GM12878 (cell line): ENCODE measurements around the gene NPTN. TPM values are rescaled to one million over a fixed set of nuclear protein-coding genes. Genes with fewer than 3 reads are reported as not detected.

Experiments used
- ATAC-seq: fragments of 200-7000 bp; cut with Tn5 transposase; 3 replicates; pipeline ENCODE4 v1.9.1; 2020; ENCODE audit warnings: mild to moderate bottlenecking, moderate library complexity
- BruUV-seq: library from RNA; stranded (reverse); fragments of 400-500 nt; replicated peaks from 2 replicates; lab custom pipeline; 2021; lab: Mats Ljungman, UMichigan
- CTCF ChIA-PET: fragments of 300-600 bp; sonication (Branson Sonifier 250); formaldehyde crosslinking; extraction: SDS; loops from one replicate; lab custom pipeline; 2021; ENCODE audit warnings: inconsistent platforms; lab: Yijun Ruan, JAX
- POLR2A ChIA-PET: fragments of 350-600 bp; formaldehyde crosslinking; extraction: SDS; loops from one replicate; lab custom pipeline; 2021; ENCODE audit warnings: inconsistent platforms; lab: Charles Lee
- RAD21 ChIA-PET: fragments of 300-600 bp; sonication (Branson Sonifier 250); formaldehyde crosslinking; loops from one replicate; lab custom pipeline; 2023; ENCODE audit warnings: antibody characterized with exemption; ENCODE audit not compliant: unreplicated experiment; lab: Charles Lee
- SMC1A ChIA-PET: fragments of 300-600 bp; sonication (Branson Sonifier 250); formaldehyde crosslinking; loops from one replicate; lab custom pipeline; 2023; ENCODE audit not compliant: unreplicated experiment, uncharacterized antibody; lab: Charles Lee
- DNase-seq: peaks from one replicate; pipeline ENCODE4 v3.0.0-alpha.2; 2011; ENCODE audit warnings: low read depth, low spot score
- FAIRE-seq: peaks from 3 replicates; lab custom pipeline; 2011; peaks lifted over from hg19 to GRCh38; lab: Jason Lieb, UNC
- H2AFZ ChIP-seq: 2 replicates; pipeline ENCODE4 v1.6.0; 2011; ENCODE audit warnings: low read depth, low read length, control low read depth; ENCODE audit not compliant: control insufficient read depth
- H3K27ac ChIP-seq: 2 replicates; pipeline ENCODE4 v1.5.1; 2011; ENCODE audit warnings: control low read depth; ENCODE audit not compliant: control insufficient read depth, insufficient read depth
- H3K27me3 ChIP-seq, 2 experiments: replicated peaks in 1 of 2; 2 replicates each; pipeline versions ENCODE4 v1.6.0 to v1.6.1; 2011; ENCODE audit warnings: low read length in 1 of 2; ENCODE audit not compliant: control insufficient read depth in 2 of 2, insufficient read depth in 2 of 2
- H3K36me3 ChIP-seq, 2 experiments: 2 replicates each; pipeline ENCODE4 v1.5.1; 2011; ENCODE audit warnings: low read length in 1 of 2; ENCODE audit not compliant: control insufficient read depth in 2 of 2, insufficient read depth in 2 of 2
- H3K4me1 ChIP-seq: 2 replicates; pipeline ENCODE4 v1.6.1; 2011; ENCODE audit warnings: mild to moderate bottlenecking, low read length, moderate library complexity, mixed read lengths; ENCODE audit not compliant: control insufficient read depth, insufficient read depth
- H3K4me2 ChIP-seq: 2 replicates; pipeline ENCODE4 v1.6.0; 2011; ENCODE audit warnings: control low read depth; ENCODE audit not compliant: control insufficient read depth, insufficient read depth
- H3K4me3 ChIP-seq: fragments of 200-600 bp; sonication (generic); 2 replicates; pipeline ENCODE4 v1.5.1; 2016
- H3K79me2 ChIP-seq: 2 replicates; pipeline ENCODE4 v1.6.0; 2011; ENCODE audit warnings: low read length; ENCODE audit not compliant: control insufficient read depth, insufficient read depth
- H3K9ac ChIP-seq: 2 replicates; pipeline ENCODE4 v1.8.0; 2011; ENCODE audit warnings: low read length, control low read depth, mixed read lengths; ENCODE audit not compliant: control insufficient read depth, insufficient read depth
- H3K9me3 ChIP-seq: replicated peaks from 3 replicates; pipeline ENCODE4 v1.5.1; 2011; ENCODE audit warnings: mild to moderate bottlenecking, low read length; ENCODE audit not compliant: control insufficient read depth, insufficient read depth
- H4K20me1 ChIP-seq: 2 replicates; pipeline ENCODE4 v1.6.0; 2011; ENCODE audit not compliant: control insufficient read depth, insufficient read depth
- ATF2 ChIP-seq: IDR thresholded peaks from 2 replicates; pipeline ENCODE4 v1.6.1; 2012; ENCODE audit warnings: low read length, inconsistent platforms
- KAT2A ChIP-seq: conservative IDR thresholded peaks from 2 replicates; pipeline ENCODE4 v1.6.1; 2011; ENCODE audit warnings: low read depth, low read length; ENCODE audit not compliant: control insufficient read depth
- LARP7 ChIP-seq: fragments of 450-650 bp; IDR thresholded peaks from 2 replicates; pipeline ENCODE4 v1.6.1; 2017; ENCODE audit warnings: mild to moderate bottlenecking
- MEF2A ChIP-seq: IDR thresholded peaks from 2 replicates; pipeline ENCODE4 v1.6.1; 2011; ENCODE audit warnings: low read depth, mild to moderate bottlenecking, low read length, moderate library complexity; ENCODE audit not compliant: insufficient read depth
- MTA3 ChIP-seq: IDR thresholded peaks from 2 replicates; pipeline ENCODE4 v1.6.1; 2012; ENCODE audit warnings: low read length, inconsistent platforms, borderline replicate concordance
- MYB ChIP-seq: fragments of 150-350 bp; IDR thresholded peaks from 2 replicates; pipeline ENCODE4 v1.6.1; 2014; ENCODE audit warnings: mild to moderate bottlenecking, low read depth, low read length, borderline replicate concordance
- NFIC ChIP-seq: IDR thresholded peaks from 2 replicates; pipeline ENCODE4 v1.6.1; 2012; ENCODE audit warnings: low read depth, mild to moderate bottlenecking, inconsistent platforms, low read length, moderate library complexity
- NFYB ChIP-seq: IDR thresholded peaks from 2 replicates; pipeline ENCODE4 v1.6.1; 2011; ENCODE audit warnings: low read depth, mild to moderate bottlenecking, low read length, improper control_type of control experiment, moderate library complexity; ENCODE audit not compliant: insufficient read depth
- NR2C2 ChIP-seq: IDR thresholded peaks from 2 replicates; pipeline ENCODE4 v1.6.1; 2011; ENCODE audit warnings: borderline replicate concordance, low read depth; ENCODE audit not compliant: control insufficient read depth, insufficient read length
- WGBS: methylation state at CpG from one replicate; pipeline ENCODE4 v1.1.6; 2016; ENCODE audit warnings: low lambda C conversion rate; ENCODE audit not compliant: insufficient replicate concordance, insufficient coverage; ENCODE audit errors: missing lambda C conversion rate; 5-methylcytosine and 5-hydroxymethylcytosine counted together
- in situ Hi-C: fragments of 300-500 bp; cut with MboI; formaldehyde crosslinking; loops from 9 replicates; pipeline ENCODE4 v1.14.3; 2018; ENCODE audit warnings: mixed read lengths
- intact Hi-C: fragments of 100-400 bp; cut with micrococcal nuclease; formaldehyde crosslinking; loops from one replicate; pipeline ENCODE4 v1.14.2; 2022; ENCODE audit not compliant: unreplicated experiment
- polyA plus RNA-seq, 11 experiments: library from polyadenylated mRNA; depleted of rRNA in 4 of 11; unstranded in 6 of 11; stranded (reverse) in 5 of 11; fragments of >200 nt; fragmentation: Nextera tagmentation in 4 of 11; fragmentation: Illumina TruSeq in 1 of 11; extraction: Ambion mirVana in 4 of 11; extraction: Trizol in 1 of 11; gene quantifications; 1 replicate in 1 of 11; 2 replicates in 10 of 11; pipeline versions ENCODE4 v1.2.1 to v1.2.3, GENCODE V29; 2011 to 2016; ENCODE audit warnings: inconsistent platforms in 2 of 11, missing spikeins in 2 of 11, low read depth in 1 of 11
- total RNA-seq, 4 experiments: library from RNA; depleted of rRNA in 3 of 4; stranded (reverse); fragments of >200 nt in 3 of 4; fragmentation: Illumina TruSeq in 1 of 4; extraction: Trizol in 1 of 4; gene quantifications; 2 replicates each; pipeline versions ENCODE4 v1.2.1 to v1.2.3, GENCODE V29; 2013 to 2021

NPTN gene
- total and polyA plus RNA-seq, 10 of the 15 experiments (the other 5 are each of a cell fraction or from before 2014, with no cell fraction given) = 17.8 to 79.1 (median 41.7) TPM

- ChIA-PET RAD21 (interaction anchor here (2.1 kb wide), 1 partner anchor 67 kb away, joined by 7 read pairs; no protein-coding TSS in a partner anchor), POLR2A (interaction anchor here (0.7 kb wide), 1 partner anchor 35 kb away, joined by 7 read pairs; no protein-coding TSS in a partner anchor), SMC1A (interaction anchor here (1.2 to 2.3 kb wide), 2 partner anchors 12 to 19 kb away, joined by 4 to 7 read pairs; no protein-coding TSS in a partner anchor), CTCF (interaction anchor here (0.8 to 2.6 kb wide), 3 partner anchors 9 to 130 kb away, joined by 3 to 15 read pairs (median 4); no protein-coding TSS in a partner anchor)
- Histone ChIP-seq H3K36me3 (peaks cover 10 to 26% of the 10 kb centered on the region in 2 experiments), H3K4me2 (no peak overlapping the region), H3K4me3 (no peak overlapping the region), H3K79me2 (no peaks in the 10 kb centered on the region), H3K9me3 (no peaks in the 10 kb centered on the region), H2AFZ (no peak overlapping the region), H3K27me3 (no peaks in the 10 kb centered on the region), H3K4me1 (no peaks in the 10 kb centered on the region), H3K9ac (no peak overlapping the region), H4K20me1 (no peaks in the 10 kb centered on the region; the same call in 1 of the 2 replicates), H3K27ac (no peak overlapping the region)
- ATAC-seq (no peak), DNase-seq (no peak), FAIRE-seq (no peak)
- 98% methylated on average over 3 of the region's 3 CpGs for WGBS
- intact Hi-C loops (no loop called here), in situ Hi-C loops (no loop called here)
- no TSS peak for BruUV-seq
- no peak for TF ChIP-seq NFYB
- TF ChIP-seq MEF2A = no peak
- TF ChIP-seq NFIC = no peak
- no peak for TF ChIP-seq LARP7
- TF ChIP-seq MTA3 = no peak
- TF ChIP-seq MYB = no peak
- TF ChIP-seq ATF2 = no peak
- TF ChIP-seq NR2C2 = no peak
- no peak for TF ChIP-seq KAT2A
These were observed 63.8 kb downstream of the NPTN start for GRCh38 chr15:73569361-73569760.
